ENCODE measurements around the gene RPE65.
A peak's percentile ranks its signal among the peaks of the same experiment; 100 is the strongest.
"Not testable (repeated sequence)": the region's sequence is repeated elsewhere in the genome, so short reads cannot be mapped to it uniquely, and the experiment has no call there.

RPE65 gene

DNA sequence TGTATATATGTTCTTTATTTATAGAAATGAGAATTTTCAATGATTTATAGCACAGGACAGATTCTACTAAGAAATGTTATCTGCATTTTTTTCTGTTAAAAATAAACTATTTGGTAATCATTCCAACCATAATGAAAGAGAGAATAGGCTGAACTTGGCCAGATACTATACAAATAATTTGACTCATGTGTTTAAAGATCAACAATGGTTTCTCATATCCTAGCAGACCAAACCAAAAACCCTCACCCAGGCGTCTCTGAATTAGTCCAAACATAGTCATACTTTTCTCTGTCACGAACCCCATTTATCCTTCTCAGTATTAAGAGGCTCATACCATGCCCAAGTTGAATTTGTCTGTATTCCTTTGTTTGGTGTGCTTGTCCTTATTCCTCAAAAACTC, 40.3 kb downstream of the RPE65 start:
- Histone ChIP-seq H3K36me3 (ENCODE audit: insufficient read depth, low read length) (no peaks in the 10 kb centered on the region), H3K9ac (ENCODE audit: low read depth, low read length) (no peak overlapping the region), H3K27me3 (ENCODE audit: insufficient read depth, low read length) (no peaks in the 10 kb centered on the region), H3K27ac (ENCODE audit: low read depth, low read length) (no peak overlapping the region), H3K4me3 (ENCODE audit: low read length) (no peak overlapping the region), H3K9me3 (ENCODE audit: insufficient read depth, low read depth, low read length) (no peaks in the 10 kb centered on the region), H3K4me1 (ENCODE audit: insufficient read depth, low read length) (no peaks in the 10 kb centered on the region)
- WGBS = 85% methylated on average over 2 of the region's 2 CpGs

GRCh38 chr1:68401506-68401905, 48.2 kb downstream of the RPE65 start:
- no peaks in the 10 kb centered on the region for H3K4me1 ChIP-seq (ENCODE audit: insufficient read depth, low read length)

GRCh38 chr1:68395575-68395974, 54.2 kb downstream of the RPE65 start:
- not testable (repeated sequence) for H3K4me3 ChIP-seq (ENCODE audit: low read length); H3K4me1 ChIP-seq (ENCODE audit: insufficient read depth, low read length); H3K27me3 ChIP-seq (ENCODE audit: insufficient read depth, low read length); H3K9ac ChIP-seq (ENCODE audit: low read depth, low read length); H3K27ac ChIP-seq (ENCODE audit: low read depth, low read length); H3K9me3 ChIP-seq (ENCODE audit: insufficient read depth, low read depth, low read length); H3K36me3 ChIP-seq (ENCODE audit: insufficient read depth, low read length)
- WGBS = 95% methylated on average over 3 of the region's 3 CpGs

More at GRCh38 chr1:68401506-68401905, 48.2 kb downstream of the RPE65 start:
- Histone ChIP-seq H3K9me3 (ENCODE audit: insufficient read depth, low read depth, low read length) (no peaks in the 10 kb centered on the region), H3K4me3 (ENCODE audit: low read length) (no peak overlapping the region), H3K27ac (ENCODE audit: low read depth, low read length) (no peak overlapping the region), H3K9ac (ENCODE audit: low read depth, low read length) (no peak overlapping the region), H3K36me3 (ENCODE audit: insufficient read depth, low read length) (no peaks in the 10 kb centered on the region), H3K27me3 (ENCODE audit: insufficient read depth, low read length) (no peaks in the 10 kb centered on the region)
- 90% methylated on average over 4 of the region's 4 CpGs for WGBS

DNA sequence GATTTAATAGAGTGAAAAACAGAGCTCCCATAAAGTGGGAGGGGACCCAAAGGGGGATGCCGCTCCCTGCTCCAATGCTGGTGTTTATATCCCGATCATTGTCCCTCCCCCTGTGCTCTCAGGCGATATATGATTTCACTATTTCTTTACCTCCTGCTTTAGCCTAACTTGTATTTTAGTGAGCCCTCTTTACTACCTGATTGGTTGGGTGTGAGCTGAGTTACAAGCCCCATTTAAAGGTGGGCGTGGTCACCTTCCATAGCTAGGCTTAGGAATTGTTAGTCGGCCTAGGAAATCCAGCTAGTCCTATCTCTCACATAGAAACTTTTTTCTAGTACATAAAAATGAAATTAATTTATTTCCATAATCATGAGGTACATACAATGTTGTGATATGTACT, 57.3 kb downstream of the RPE65 start:
- not testable (repeated sequence) for H3K9ac ChIP-seq (ENCODE audit: low read depth, low read length); H3K4me1 ChIP-seq (ENCODE audit: insufficient read depth, low read length); H3K4me3 ChIP-seq (ENCODE audit: low read length); H3K27ac ChIP-seq (ENCODE audit: low read depth, low read length); H3K9me3 ChIP-seq (ENCODE audit: insufficient read depth, low read depth, low read length); H3K36me3 ChIP-seq (ENCODE audit: insufficient read depth, low read length); H3K27me3 ChIP-seq (ENCODE audit: insufficient read depth, low read length)
- WGBS = 96% methylated on average over 2 of the region's 5 CpGs

DNA sequence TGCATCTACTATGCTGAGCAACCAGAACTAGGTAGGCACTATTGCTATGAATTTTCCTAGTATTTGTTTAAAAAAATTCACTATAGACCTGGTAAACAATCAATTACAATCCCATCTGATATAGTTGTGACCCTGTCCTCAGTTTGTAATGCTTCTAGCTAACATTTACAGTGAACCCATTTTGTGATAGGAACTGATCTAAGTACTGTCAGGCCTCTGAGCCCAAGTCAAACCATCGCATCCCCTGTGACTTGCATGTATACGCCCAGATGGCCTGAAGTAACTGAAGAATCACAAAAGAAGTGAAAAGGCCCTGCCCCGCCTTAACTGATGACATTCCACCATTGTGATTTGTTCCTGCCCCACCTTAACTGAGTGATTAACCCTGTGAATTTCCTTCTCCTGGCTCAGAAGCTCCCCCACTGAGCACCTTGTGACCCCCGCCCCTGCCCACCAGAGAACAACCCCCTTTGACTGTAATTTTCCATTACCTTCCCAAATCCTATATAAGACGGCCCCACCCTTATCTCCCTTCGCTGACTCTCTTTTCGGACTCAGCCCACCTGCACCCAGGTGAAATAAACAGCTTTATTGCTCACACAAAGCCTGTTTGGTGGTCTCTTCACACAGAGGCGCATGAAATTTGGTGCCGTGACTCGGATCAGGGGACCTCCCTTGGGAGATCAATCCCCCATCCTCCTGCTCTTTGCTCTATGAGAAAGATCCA, 63.8 kb downstream of the RPE65 start:
- not testable (repeated sequence) for H3K9me3 ChIP-seq (ENCODE audit: insufficient read depth, low read depth, low read length); H3K4me1 ChIP-seq (ENCODE audit: insufficient read depth, low read length); H3K27me3 ChIP-seq (ENCODE audit: insufficient read depth, low read length); H3K36me3 ChIP-seq (ENCODE audit: insufficient read depth, low read length); H3K4me3 ChIP-seq (ENCODE audit: low read length); H3K9ac ChIP-seq (ENCODE audit: low read depth, low read length); H3K27ac ChIP-seq (ENCODE audit: low read depth, low read length)
- WGBS = 98% methylated on average over 9 of the region's 10 CpGs

DNA sequence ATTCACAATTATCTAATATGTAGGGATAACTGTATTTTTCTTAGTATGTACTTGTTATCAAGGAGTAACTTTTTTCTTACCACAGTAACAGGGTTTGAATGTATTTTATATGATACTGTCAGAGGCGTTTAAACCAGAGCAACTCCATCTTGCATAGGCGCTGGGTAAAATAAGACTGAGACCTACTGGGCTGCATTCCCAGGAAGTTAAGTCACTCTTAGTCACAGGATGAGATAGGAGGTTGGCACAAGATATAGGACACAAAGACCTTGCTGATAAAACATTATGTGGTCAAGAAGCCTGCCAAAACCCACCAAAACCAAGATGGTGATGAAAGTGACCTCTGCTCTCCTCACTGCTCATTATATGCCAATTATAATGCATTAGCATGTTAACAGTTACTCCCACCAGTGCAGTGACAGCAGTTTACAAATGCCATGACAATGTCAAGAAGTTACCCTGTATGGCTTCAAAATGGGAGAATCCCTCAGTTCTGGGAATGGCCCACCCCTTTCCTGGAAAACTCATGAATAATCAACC, 64.8 kb downstream of the RPE65 start:
- Histone ChIP-seq H3K4me3 (ENCODE audit: low read length) (no peak overlapping the region), H3K27ac (ENCODE audit: low read depth, low read length) (peak overlapping the region; percentile 26; the same call in 1 of the 2 replicates), H3K9me3 (ENCODE audit: insufficient read depth, low read depth, low read length) (peaks cover 10% of the 10 kb centered on the region; the same call in 1 of the 2 replicates), H3K9ac (ENCODE audit: low read depth, low read length) (no peak overlapping the region), H3K36me3 (ENCODE audit: insufficient read depth, low read length) (no peaks in the 10 kb centered on the region), H3K27me3 (ENCODE audit: insufficient read depth, low read length) (no peaks in the 10 kb centered on the region), H3K4me1 (ENCODE audit: insufficient read depth, low read length) (no peaks in the 10 kb centered on the region)
- 97% methylated on average over 2 of the region's 2 CpGs for WGBS

DNA sequence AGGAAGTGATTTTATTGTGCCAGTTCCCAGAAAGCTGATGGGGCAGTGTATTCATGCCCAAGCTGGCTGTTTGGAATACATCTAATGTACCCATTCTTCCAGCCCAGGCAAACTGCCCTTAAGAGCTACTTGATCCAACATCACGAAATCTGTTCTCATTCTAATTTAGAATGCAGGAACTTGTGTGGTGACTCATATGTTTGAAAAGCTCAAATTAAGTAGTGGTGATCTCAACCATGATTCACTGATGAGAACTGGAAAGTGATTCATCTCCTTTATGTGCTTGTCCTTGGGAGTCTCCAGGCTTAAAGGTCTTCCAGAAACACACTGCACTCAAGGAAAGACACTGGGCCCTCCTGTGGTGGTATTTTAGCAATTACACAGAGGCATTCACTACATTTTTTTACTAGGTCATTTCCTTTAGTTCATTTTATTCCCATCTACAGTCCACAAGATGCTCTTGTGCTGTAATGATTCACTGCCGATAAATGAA, 65.4 kb downstream of the RPE65 start:
- WGBS = 100% methylated on average over 1 of the region's 2 CpGs
- H3K9ac ChIP-seq (ENCODE audit: low read depth, low read length) = no peak overlapping the region
- no peaks in the 10 kb centered on the region for H3K4me1 ChIP-seq (ENCODE audit: insufficient read depth, low read length)
- no peaks in the 10 kb centered on the region for H3K27me3 ChIP-seq (ENCODE audit: insufficient read depth, low read length)
- H3K36me3 ChIP-seq (ENCODE audit: insufficient read depth, low read length) = no peaks in the 10 kb centered on the region
- peak overlapping the region; percentile 26; the same call in 1 of the 2 replicates for H3K27ac ChIP-seq (ENCODE audit: low read depth, low read length)
- peaks cover 10% of the 10 kb centered on the region; the same call in 1 of the 2 replicates for H3K9me3 ChIP-seq (ENCODE audit: insufficient read depth, low read depth, low read length)
- no peak overlapping the region for H3K4me3 ChIP-seq (ENCODE audit: low read length)

DNA sequence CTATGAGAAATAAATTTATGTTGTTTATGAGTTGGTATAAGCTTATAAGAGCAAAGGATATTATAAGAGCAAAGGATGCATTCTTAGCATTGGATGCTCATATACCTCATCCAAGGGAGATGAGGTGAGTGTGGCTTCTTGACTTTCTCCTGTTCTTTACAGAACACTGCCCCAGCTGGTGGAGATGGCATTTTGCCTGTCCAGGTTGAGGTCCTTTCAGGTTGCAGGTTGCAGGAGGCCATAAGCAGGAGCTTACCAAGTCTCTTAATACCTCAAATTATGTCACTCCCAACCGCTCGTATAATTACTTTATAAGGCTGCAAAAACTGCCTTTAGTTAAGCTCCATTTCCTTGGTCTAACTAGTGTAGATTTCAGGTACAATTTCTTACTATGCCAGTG, 66.7 kb downstream of the RPE65 start:
- peaks cover 10% of the 10 kb centered on the region; the same call in 1 of the 2 replicates for H3K9me3 ChIP-seq (ENCODE audit: insufficient read depth, low read depth, low read length)
- H3K36me3 ChIP-seq (ENCODE audit: insufficient read depth, low read length) = no peaks in the 10 kb centered on the region
- no peak overlapping the region for H3K4me3 ChIP-seq (ENCODE audit: low read length)
- no peaks in the 10 kb centered on the region for H3K4me1 ChIP-seq (ENCODE audit: insufficient read depth, low read length)
- H3K9ac ChIP-seq (ENCODE audit: low read depth, low read length) = no peak overlapping the region
- WGBS = 96% methylated on average over 2 of the region's 2 CpGs
- no peak overlapping the region for H3K27ac ChIP-seq (ENCODE audit: low read depth, low read length)
- H3K27me3 ChIP-seq (ENCODE audit: insufficient read depth, low read length) = no peaks in the 10 kb centered on the region

GRCh38 chr1:68379085-68379478, 70.7 kb downstream of the RPE65 start:
- no peaks in the 10 kb centered on the region for H3K9me3 ChIP-seq (ENCODE audit: insufficient read depth, low read depth, low read length)

More at GRCh38 chr1:68379085-68379478, 70.7 kb downstream of the RPE65 start:
- H3K27me3 ChIP-seq (ENCODE audit: insufficient read depth, low read length) = no peaks in the 10 kb centered on the region
- H3K4me1 ChIP-seq (ENCODE audit: insufficient read depth, low read length) = no peaks in the 10 kb centered on the region
- no peaks in the 10 kb centered on the region for H3K36me3 ChIP-seq (ENCODE audit: insufficient read depth, low read length)
- no peak overlapping the region for H3K9ac ChIP-seq (ENCODE audit: low read depth, low read length)
- no peak overlapping the region for H3K4me3 ChIP-seq (ENCODE audit: low read length)
- no peak overlapping the region for H3K27ac ChIP-seq (ENCODE audit: low read depth, low read length)

Data from HUES64 (cell line).